Panc1 (cell line): ENCODE data around the gene MRGPRX2. TPM values are rescaled to one million over a fixed set of nuclear protein-coding genes. Genes with fewer than 3 reads are reported as not detected.

Experiments
- ATAC-seq: fragments of 200-7000 bp; cut with Tn5 transposase; 2 replicates; pipeline ENCODE4 v1.9.1; 2020; ENCODE audit warnings: mild to moderate bottlenecking, moderate library complexity
- BruUV-seq: library from RNA; stranded (reverse); fragments of 400-500 nt; replicated peaks from 2 replicates; lab custom pipeline; 2021; lab: Mats Ljungman, UMichigan
- CTCF ChIA-PET: fragments of 300-600 bp; sonication (Branson Sonifier 250); formaldehyde crosslinking; loops from one replicate; lab custom pipeline; 2022; ENCODE audit warnings: antibody characterized with exemption; lab: Charles Lee
- POLR2A ChIA-PET: fragments of 300-600 bp; sonication (Branson Sonifier 250); formaldehyde crosslinking; loops from one replicate; lab custom pipeline; 2022; ENCODE audit warnings: antibody characterized with exemption; lab: Charles Lee
- DNase-seq: peaks from one replicate; pipeline ENCODE4 v3.0.0-alpha.2; 2010; ENCODE audit warnings: low read depth, low spot score
- H3K27ac ChIP-seq: 2 replicates; pipeline ENCODE4 v1.5.1; 2011; ENCODE audit warnings: mild to moderate bottlenecking, low read length, inconsistent platforms
- H3K27me3 ChIP-seq: fragments of 200-500 bp; sonication (Bioruptor generic); 2 replicates; pipeline ENCODE4 v1.6.0; 2014; ENCODE audit warnings: low read length, inconsistent platforms; ENCODE audit not compliant: control insufficient read depth, insufficient read depth
- H3K36me3 ChIP-seq: fragments of 200-500 bp; sonication (Bioruptor generic); 2 replicates; pipeline ENCODE4 v1.5.1; 2014; ENCODE audit warnings: inconsistent platforms, mild to moderate bottlenecking, low read length, moderate library complexity; ENCODE audit not compliant: control insufficient read depth, insufficient read depth
- H3K4me1 ChIP-seq: 2 replicates; pipeline ENCODE4 v1.5.1; 2011; ENCODE audit warnings: inconsistent platforms, mild to moderate bottlenecking, low read length, moderate library complexity; ENCODE audit not compliant: control insufficient read depth, insufficient read depth
- H3K4me3 ChIP-seq, 2 experiments: 2 replicates each; pipeline ENCODE4 v1.5.1; 2011 to 2012; ENCODE audit warnings: low read depth in 2 of 2, low read length in 2 of 2, mild to moderate bottlenecking in 2 of 2, inconsistent platforms in 1 of 2, moderate library complexity in 1 of 2
- H3K9me3 ChIP-seq: fragments of 200-500 bp; sonication (Bioruptor generic); 2 replicates; pipeline ENCODE4 v1.5.1; 2014; ENCODE audit warnings: low read depth, mild to moderate bottlenecking, inconsistent platforms, low read length, moderate library complexity; ENCODE audit not compliant: control insufficient read depth, insufficient read depth
- CTCF ChIP-seq: fragments of 450-650 bp; IDR thresholded peaks from 2 replicates; pipeline ENCODE4 v1.5.1; 2017; ENCODE audit warnings: mild to moderate bottlenecking
- POLR2AphosphoS5 ChIP-seq: IDR thresholded peaks from 2 replicates; pipeline ENCODE4 v1.6.1; 2012; ENCODE audit warnings: mild to moderate bottlenecking, low read depth, low read length, moderate library complexity
- REST ChIP-seq, 2 experiments: IDR thresholded peaks; 2 replicates each; pipeline ENCODE4 v1.6.1; 2011 to 2012; ENCODE audit warnings: low read depth in 2 of 2, control low read depth in 1 of 2, low read length in 1 of 2, mild to moderate bottlenecking in 1 of 2, moderate library complexity in 1 of 2; ENCODE audit not compliant: insufficient read depth in 1 of 2
- SIN3A ChIP-seq: IDR thresholded peaks from 2 replicates; pipeline ENCODE4 v1.6.1; 2012; ENCODE audit warnings: low read depth, mild to moderate bottlenecking, low read length, moderate library complexity, borderline replicate concordance; ENCODE audit not compliant: insufficient read depth
- TCF7L2 ChIP-seq: IDR thresholded peaks from 2 replicates; pipeline ENCODE4 v1.6.1; 2011; ENCODE audit warnings: mild to moderate bottlenecking, low read depth, low read length, inconsistent platforms
- in situ Hi-C: cut with HindIII; loops from 2 replicates; pipeline ENCODE4 v1.10.0; 2016; ENCODE audit warnings: low sequenced_read_pairs, low pct_unique_long_range_greater_than_20kb
- intact Hi-C: fragments of 100-400 bp; cut with micrococcal nuclease; formaldehyde crosslinking; loops from one replicate; pipeline ENCODE4 v1.10.0; 2022; ENCODE audit not compliant: unreplicated experiment
- total RNA-seq: library from RNA; stranded (reverse); gene quantifications from one replicate; pipeline ENCODE4 v1.2.1, GENCODE V29; 2021; ENCODE audit not compliant: unreplicated experiment

The MRGPRX2 gene
- total RNA-seq, 1 experiment from 2014 or later: not detected

GRCh38 chr11:19055905-19056304 is 4.6 kb downstream of the MRGPRX2 start:
- Histone ChIP-seq H3K36me3 (no peaks in the 10 kb centered on the region), H3K27ac (no peak overlapping the region), H3K4me1 (no peaks in the 10 kb centered on the region), H3K4me3 (no peak overlapping the region), H3K27me3 (peaks cover 9% of the 10 kb centered on the region), H3K9me3 (no peaks in the 10 kb centered on the region)
- no TSS peak for BruUV-seq
- POLR2A ChIA-PET: no interaction called here
- in situ Hi-C loops: no loop called here
- ATAC-seq: no peak; the same call in 1 of the 2 replicates
- intact Hi-C loops: no loop called here
- no peak for DNase-seq
- TF ChIP-seq SIN3A: no peak
- TF ChIP-seq POLR2AphosphoS5: no peak
- no peak for TF ChIP-seq CTCF
- TF ChIP-seq TCF7L2: no peak
- TF ChIP-seq REST (IDR thresholded peaks at IDR 0.05; ENCODE audit: insufficient read depth in 1 of 2, low read depth in 2 of 2, low read length in 1 of 2): no peak
- CTCF ChIA-PET: no interaction called here

- no peaks in the 10 kb centered on the region for H3K4me1 ChIP-seq
- no peaks in the 10 kb centered on the region for H3K9me3 ChIP-seq
- no peaks in the 10 kb centered on the region for H3K36me3 ChIP-seq
- H3K4me3 ChIP-seq: no peak overlapping the region
- in situ Hi-C loops: no loop called here
- BruUV-seq: no TSS peak
- ATAC-seq (no peak), DNase-seq (no peak)
- TF ChIP-seq POLR2AphosphoS5 (no peak), SIN3A (no peak), CTCF (no peak), REST (IDR thresholded peaks at IDR 0.05; ENCODE audit: insufficient read depth in 1 of 2, low read depth in 2 of 2, low read length in 1 of 2) (no peak), TCF7L2 (no peak)
- peaks cover 9% of the 10 kb centered on the region for H3K27me3 ChIP-seq
- intact Hi-C loops: no loop called here
- H3K27ac ChIP-seq: no peak overlapping the region
- CTCF ChIA-PET: no interaction called here
- POLR2A ChIA-PET: no interaction called here
Measured at GRCh38 chr11:19055016-19055415, 5.5 kb downstream of the MRGPRX2 start.
